Aorta (tissue), 4 donors: ENCODE measurements around the gene KLHDC10. TPM values are rescaled to one million over a fixed set of nuclear protein-coding genes. Genes with fewer than 3 reads are reported as not detected.

Source experiments
- polyA plus RNA-seq, 2 donors: library from polyadenylated mRNA; stranded (reverse); fragments of 200-250 nt; gene quantifications; one replicate each; pipeline ENCODE4 v1.2.3, GENCODE V29; 2013
- total RNA-seq, 2 donors: library from RNA; stranded (reverse); fragmentation: NEBNext Ultra II Directional; extraction: Animal tissue kit (Norgen Biotek cat#: 25700); gene quantifications; one replicate each; pipeline ENCODE4 v1.2.1, GENCODE V29; 2021
- donor health status: healthy with polysubstance abuse.
- donor health status: Bipolar disorder and iron deficiency.
- donor health status: DM: no; HTN: no; CAD: no.
- donor health status: DM: yes; HTN: yes; CAD: no.

KLHDC10 gene
- total and polyA plus RNA-seq, 4 donors: 5.0 to 28.5 (median 18.5) TPM

Other genes starting within 250 kb of the KLHDC10 start
- 100 to 1,000 TPM; 141 to 173 TPM for gene UBE2H, start 117.6 kb upstream of the KLHDC10 start, total RNA-seq
- gene UBE2H, start 117.6 kb upstream of the KLHDC10 start, polyA plus RNA-seq: 10 to 100 TPM; 52.3 to 57.9 TPM
- gene ZC3HC1, start 19.2 kb upstream of the KLHDC10 start, total RNA-seq: 10 to 100 TPM in 1 of 2 donors, 1 to 10 TPM in 1; 9.3 to 13.5 TPM
- 10 to 100 TPM in 1 of 2 donors, 1 to 10 TPM in 1; 4.3 to 13.4 TPM for gene ZC3HC1, start 19.2 kb upstream of the KLHDC10 start, polyA plus RNA-seq
- 10 to 100 TPM; 11.7 to 13.7 TPM for gene TMEM209, start 134.9 kb downstream of the KLHDC10 start, total RNA-seq
- 1 to 10 TPM; 3.8 to 5.6 TPM for gene TMEM209, start 134.9 kb downstream of the KLHDC10 start, polyA plus RNA-seq
- gene SSMEM1, start 137.3 kb downstream of the KLHDC10 start, total RNA-seq: not detected
- not detected for gene SSMEM1, start 137.3 kb downstream of the KLHDC10 start, polyA plus RNA-seq
- 1 to 10 TPM in 1 of 2 donors, under 1 TPM in 1; 0.72 to 1.0 TPM for gene CPA2, start 196.3 kb downstream of the KLHDC10 start, total RNA-seq
- gene CPA2, start 196.3 kb downstream of the KLHDC10 start, polyA plus RNA-seq: 1 to 10 TPM in 1 of 2 donors, under 1 TPM in 1; 0.38 to 2.8 TPM
- 1 to 10 TPM in 1 of 2 donors, under 1 TPM in 1; 0.45 to 1.0 TPM for gene CPA4, start 222.6 kb downstream of the KLHDC10 start, total RNA-seq
- gene CPA4, start 222.6 kb downstream of the KLHDC10 start, polyA plus RNA-seq: under 1 TPM in 1 of 2 donors, not detected in 1; 0.18 TPM